PC-9 (cell line): ENCODE data around the gene SERPINB2. TPM values are rescaled to one million over a fixed set of nuclear protein-coding genes. Genes with fewer than 3 reads are reported as not detected.

Source experiments
- BruUV-seq: library from RNA; stranded (reverse); fragments of 400-500 nt; replicated peaks from 2 replicates; lab custom pipeline; 2021; lab: Mats Ljungman, UMichigan
- CTCF ChIA-PET: fragments of 300-600 bp; sonication (Branson Sonifier 250); formaldehyde crosslinking; loops from one replicate; lab custom pipeline; 2022; ENCODE audit warnings: antibody characterized with exemption; lab: Charles Lee
- POLR2A ChIA-PET: fragments of 300-600 bp; sonication (Branson Sonifier 250); formaldehyde crosslinking; loops from one replicate; lab custom pipeline; 2022; ENCODE audit warnings: antibody characterized with exemption; ENCODE audit not compliant: unreplicated experiment; lab: Charles Lee
- DNase-seq, 2 experiments: peaks; one replicate each; pipeline versions ENCODE4 v3.0.0 to v3.0.0-alpha.2; 2015 to 2022; ENCODE audit warnings: mixed read lengths in 1 of 2
- H2AFZ ChIP-seq: fragments of 200-600 bp; sonication (generic); 2 replicates; pipeline ENCODE4 v1.8.1; 2017; ENCODE audit warnings: antibody characterized with exemption
- H3F3A ChIP-seq: fragments of 200-600 bp; sonication (generic); 2 replicates; pipeline ENCODE4 v1.8.1; 2017; ENCODE audit warnings: antibody characterized with exemption, mild to moderate bottlenecking, low read depth; ENCODE audit not compliant: insufficient read depth
- H3K27ac ChIP-seq: fragments of 200-600 bp; sonication (generic); 2 replicates; pipeline ENCODE4 v1.6.1; 2016; ENCODE audit warnings: mixed run types
- H3K27me3 ChIP-seq: fragments of 200-600 bp; sonication (generic); 2 replicates; pipeline ENCODE4 v1.6.1; 2016; ENCODE audit warnings: low read depth, mixed run types; ENCODE audit not compliant: insufficient read depth
- H3K36me3 ChIP-seq: fragments of 200-600 bp; sonication (generic); 2 replicates; pipeline ENCODE4 v1.6.1; 2016; ENCODE audit warnings: low read depth, mixed run types
- H3K4me1 ChIP-seq: fragments of 200-600 bp; sonication (generic); replicated peaks from 2 replicates; pipeline ENCODE4 v1.6.1; 2016; ENCODE audit warnings: mixed run types; ENCODE audit not compliant: insufficient read depth
- H3K4me2 ChIP-seq: fragments of 200-600 bp; sonication (generic); 2 replicates; pipeline ENCODE4 v1.6.1; 2017; ENCODE audit warnings: mixed run types
- H3K4me3 ChIP-seq: fragments of 200-600 bp; sonication (generic); 2 replicates; pipeline ENCODE4 v1.6.1; 2016; ENCODE audit warnings: mixed run types
- H3K79me2 ChIP-seq: fragments of 200-600 bp; sonication (generic); 2 replicates; pipeline ENCODE4 v1.6.1; 2017; ENCODE audit warnings: low read depth, mixed run types
- H3K9me2 ChIP-seq: fragments of 200-600 bp; sonication (generic); 2 replicates; pipeline ENCODE4 v1.8.1; 2017; ENCODE audit warnings: mild to moderate bottlenecking; ENCODE audit not compliant: insufficient read depth
- H3K9me3 ChIP-seq: fragments of 200-600 bp; sonication (generic); 2 replicates; pipeline ENCODE4 v1.8.1; 2016; ENCODE audit warnings: low read depth; ENCODE audit not compliant: insufficient read depth
- H4K20me1 ChIP-seq: fragments of 200-600 bp; sonication (generic); 2 replicates; pipeline ENCODE4 v1.8.1; 2017; ENCODE audit not compliant: insufficient read depth
- CTCF ChIP-seq: fragments of 200-600 bp; sonication (generic); conservative IDR thresholded peaks from 2 replicates; pipeline ENCODE4 v1.6.1; 2017; ENCODE audit warnings: mixed run types, antibody characterized with exemption, mild to moderate bottlenecking, moderate library complexity
- EZH2 ChIP-seq: fragments of 200-600 bp; sonication (generic); IDR thresholded peaks from 2 replicates; pipeline ENCODE4 v1.8.0; 2017; ENCODE audit warnings: antibody characterized with exemption, low read depth
- intact Hi-C: fragments of 100-400 bp; cut with micrococcal nuclease; formaldehyde crosslinking; loops from one replicate; pipeline ENCODE4 v1.10.0; 2022; ENCODE audit not compliant: unreplicated experiment
- total RNA-seq: library from RNA; stranded (reverse); gene quantifications from 2 replicates; pipeline ENCODE4 v1.2.3, GENCODE V29; 2021

SERPINB2 gene
- total RNA-seq, 1 experiment from 2014 or later = not detected

- POLR2A ChIA-PET = no interaction called here
- CTCF ChIA-PET = no interaction called here
- DNase-seq = no peak
- Histone ChIP-seq H4K20me1 (no peaks in the 10 kb centered on the region), H3K36me3 (no peaks in the 10 kb centered on the region), H2AFZ (no peak overlapping the region), H3K4me2 (no peak overlapping the region), H3K27ac (no peak overlapping the region), H3K9me2 (no peaks in the 10 kb centered on the region), H3K27me3 (no peaks in the 10 kb centered on the region), H3K4me1 (peaks cover 14% of the 10 kb centered on the region; the same call in 1 of the 2 replicates), H3K9me3 (no peaks in the 10 kb centered on the region), H3K4me3 (no peak overlapping the region), H3K79me2 (no peaks in the 10 kb centered on the region), H3F3A (no peaks in the 10 kb centered on the region)
- no TSS peak for BruUV-seq
- TF ChIP-seq EZH2 (no peak), CTCF (no peak)
- intact Hi-C loops = no loop called here
Observed at GRCh38 chr18:63878925-63879324, 8.6 kb upstream of the SERPINB2 start.

- Histone ChIP-seq H3K4me3 (no peak overlapping the region), H3F3A (no peaks in the 10 kb centered on the region), H3K4me1 (peaks cover 14% of the 10 kb centered on the region; the same call in 1 of the 2 replicates), H3K27ac (no peak overlapping the region), H4K20me1 (no peaks in the 10 kb centered on the region), H3K9me2 (no peaks in the 10 kb centered on the region), H3K9me3 (no peaks in the 10 kb centered on the region), H3K27me3 (no peaks in the 10 kb centered on the region), H2AFZ (no peak overlapping the region), H3K36me3 (no peaks in the 10 kb centered on the region), H3K4me2 (no peak overlapping the region), H3K79me2 (no peaks in the 10 kb centered on the region)
- intact Hi-C loops = no loop called here
- TF ChIP-seq CTCF = no peak
- no peak for TF ChIP-seq EZH2
- peak in 1 of 2 experiments; percentile 36 for DNase-seq
- ChIA-PET CTCF (no interaction called here), POLR2A (no interaction called here)
- no TSS peak for BruUV-seq
Observed at GRCh38 chr18:63879709-63880108, 7.8 kb upstream of the SERPINB2 start.

- intact Hi-C loops = loop anchor here (1.0 kb wide), 1 partner anchor 54 kb away; no protein-coding TSS in a partner anchor
- Histone ChIP-seq H3K79me2 (no peaks in the 10 kb centered on the region), H3K27me3 (no peaks in the 10 kb centered on the region), H3F3A (no peaks in the 10 kb centered on the region), H3K4me2 (no peak overlapping the region), H3K9me2 (no peaks in the 10 kb centered on the region), H2AFZ (no peak overlapping the region), H3K4me1 (peaks cover 14% of the 10 kb centered on the region; the same call in 1 of the 2 replicates), H3K4me3 (no peak overlapping the region), H3K9me3 (no peaks in the 10 kb centered on the region), H4K20me1 (no peaks in the 10 kb centered on the region), H3K27ac (peak overlapping the region; percentile 49; the same call in 1 of the 2 replicates), H3K36me3 (no peaks in the 10 kb centered on the region)
- BruUV-seq = no TSS peak
- DNase-seq = no peak
- POLR2A ChIA-PET = no interaction called here
- CTCF ChIA-PET = no interaction called here
- TF ChIP-seq EZH2 = no peak
- TF ChIP-seq CTCF = no peak
Observed at GRCh38 chr18:63881851-63882250, 5.7 kb upstream of the SERPINB2 start.
